ENCODE data around the gene DNAH11. TPM values are rescaled to one million over a fixed set of nuclear protein-coding genes. Genes with fewer than 3 reads are reported as not detected.

Gene DNAH11
- total RNA-seq, 4 donors from 2014 or later: 0.10 to 0.62 (median 0.23) TPM

- ATAC-seq (no peak), DNase-seq (no peak)
- H3K4me1 ChIP-seq: no peaks in the 10 kb centered on the region
- TF ChIP-seq CTCF (IDR thresholded peaks at IDR 0.05 in 4 of 5, conservative IDR thresholded peaks at IDR 0.05 in 1 of 5) (no peak), POLR2A (IDR thresholded peaks at IDR 0.05) (no peak)
- H3K9me3 ChIP-seq: no peaks in the 10 kb centered on the region
- H3K27me3 ChIP-seq: no peaks in the 10 kb centered on the region
- no peak overlapping the region for H3K27ac ChIP-seq
- H3K4me3 ChIP-seq: no peak overlapping the region
- intact Hi-C loops (cut with DNase I; ENCODE audit: low total_unique reads) (loop anchor here (10.0 kb wide), 1 partner anchor 729 kb away; no protein-coding TSS in a partner anchor), in situ Hi-C loops (cut with MboI; ENCODE audit: low sequenced_read_pairs in 4 of 4) (loop anchor here (10.0 to 25.0 kb wide), 3 partner anchors 239 to 249 kb away; no protein-coding TSS in a partner anchor)
- no peaks in the 10 kb centered on the region for H3K36me3 ChIP-seq
Observed at GRCh38 chr7:21504021-21504420, 38.8 kb upstream of the DNAH11 start.

- Histone ChIP-seq H3K36me3 (no peaks in the 10 kb centered on the region), H3K9me3 (no peaks in the 10 kb centered on the region), H3K27me3 (no peaks in the 10 kb centered on the region), H3K4me1 (no peaks in the 10 kb centered on the region), H3K4me3 (no peak overlapping the region), H3K27ac (no peak overlapping the region)
- TF ChIP-seq POLR2A (IDR thresholded peaks at IDR 0.05): no peak
- peak; percentile 58 to 78 (median 66) for TF ChIP-seq CTCF (IDR thresholded peaks at IDR 0.05 in 4 of 5, conservative IDR thresholded peaks at IDR 0.05 in 1 of 5)
- ATAC-seq (peak in 1 of 2 donors; percentile 75), DNase-seq (no peak)
- in situ Hi-C loops (cut with MboI; ENCODE audit: low sequenced_read_pairs in 4 of 4) (loop anchor here (10.0 to 25.0 kb wide), 3 partner anchors 243 to 253 kb away; no protein-coding TSS in a partner anchor), intact Hi-C loops (cut with DNase I; ENCODE audit: low total_unique reads) (loop anchor here (2.0 to 10.0 kb wide), 2 partner anchors 251 to 733 kb away; no protein-coding TSS in a partner anchor)
Observed at GRCh38 chr7:21507627-21508343, 35.1 kb upstream of the DNAH11 start.

- intact Hi-C loops (cut with DNase I; ENCODE audit: low total_unique reads): loop anchor here (10.0 kb wide), 1 partner anchor 734 kb away; no protein-coding TSS in a partner anchor
- TF ChIP-seq CTCF (IDR thresholded peaks at IDR 0.05 in 4 of 5, conservative IDR thresholded peaks at IDR 0.05 in 1 of 5): no peak
- no peak for TF ChIP-seq POLR2A (IDR thresholded peaks at IDR 0.05)
- ATAC-seq: no peak
- in situ Hi-C loops (cut with MboI; ENCODE audit: low sequenced_read_pairs in 4 of 4): loop anchor here (10.0 to 25.0 kb wide), 3 partner anchors 244 to 254 kb away; no protein-coding TSS in a partner anchor
- no peaks in the 10 kb centered on the region for H3K27me3 ChIP-seq
- no peak overlapping the region for H3K4me3 ChIP-seq
- no peaks in the 10 kb centered on the region for H3K36me3 ChIP-seq
- H3K27ac ChIP-seq: no peak overlapping the region
- no peaks in the 10 kb centered on the region for H3K4me1 ChIP-seq
- DNase-seq: no peak
- no peaks in the 10 kb centered on the region for H3K9me3 ChIP-seq
Observed at GRCh38 chr7:21508538-21508937, 34.3 kb upstream of the DNAH11 start.

GRCh38 chr7:21514062-21514461 lies 28.8 kb upstream of the DNAH11 start:
- no peak for DNase-seq
- Histone ChIP-seq H3K36me3 (no peaks in the 10 kb centered on the region), H3K27ac (no peak overlapping the region), H3K4me3 (no peak overlapping the region), H3K9me3 (no peaks in the 10 kb centered on the region), H3K27me3 (no peaks in the 10 kb centered on the region), H3K4me1 (no peaks in the 10 kb centered on the region)
- intact Hi-C loops (cut with DNase I; ENCODE audit: low total_unique reads): no loop called here
- in situ Hi-C loops (cut with MboI; ENCODE audit: low sequenced_read_pairs in 4 of 4): loop anchor here in 2 of 4 donors (25.0 kb wide), 1 partner anchor 252 kb away; no protein-coding TSS in a partner anchor
- TF ChIP-seq POLR2A (IDR thresholded peaks at IDR 0.05) (no peak), CTCF (IDR thresholded peaks at IDR 0.05 in 4 of 5, conservative IDR thresholded peaks at IDR 0.05 in 1 of 5) (no peak)
- no peak for ATAC-seq
